NOMO-1 treated with DMSO at 0.1 percent for 48 hours (cell line): Measurements from ENCODE around the gene RNF121.

Source experiments
- DNase-seq: peaks from one replicate; lab custom pipeline; 2025; ENCODE audit not compliant: unreplicated experiment; lab: John Stamatoyannopoulos, UW

Gene RNF121

GRCh38 chr11:72004515-72005346 is 75.9 kb downstream of the RNF121 start:
- DNase-seq = no peak

- no peak for DNase-seq
These were observed 76.8 kb downstream of the RNF121 start for GRCh38 chr11:72005347-72006260.

GRCh38 chr11:72006309-72007088 is 77.7 kb downstream of the RNF121 start:
- DNase-seq = no peak

- no peak for DNase-seq
These were observed 78.2 kb downstream of the RNF121 start for GRCh38 chr11:72007089-72007476.

- no peak for DNase-seq
These were observed 78.7 kb downstream of the RNF121 start for GRCh38 chr11:72007587-72007986.

GRCh38 chr11:72008728-72009127 is 79.9 kb downstream of the RNF121 start:
- no peak for DNase-seq

GRCh38 chr11:72009156-72009555 is 80.3 kb downstream of the RNF121 start:
- no peak for DNase-seq

- DNase-seq = no peak
These were observed 81.8 kb downstream of the RNF121 start for GRCh38 chr11:72010529-72011233.

GRCh38 chr11:72012091-72012630 is 83.3 kb downstream of the RNF121 start:
- DNase-seq = no peak

- no peak for DNase-seq
These were observed 84.3 kb downstream of the RNF121 start for GRCh38 chr11:72012897-72013721.

- DNase-seq = no peak
These were observed 85.2 kb downstream of the RNF121 start for GRCh38 chr11:72013765-72014711.

GRCh38 chr11:72014761-72015320 is 86.0 kb downstream of the RNF121 start:
- no peak for DNase-seq

GRCh38 chr11:72015511-72016061 is 86.7 kb downstream of the RNF121 start:
- peak; percentile 7 for DNase-seq

GRCh38 chr11:72018171-72018570 is 89.3 kb downstream of the RNF121 start:
- DNase-seq = no peak

GRCh38 chr11:72023335-72023734 is 94.5 kb downstream of the RNF121 start:
- DNase-seq = no peak

GRCh38 chr11:72024069-72024754 is 95.4 kb downstream of the RNF121 start:
- no peak for DNase-seq

- DNase-seq = no peak
These were observed 97.2 kb downstream of the RNF121 start for GRCh38 chr11:72026090-72026489.
